ENCODE data around the gene CHRNB2. TPM values are rescaled to one million over a fixed set of nuclear protein-coding genes. Genes with fewer than 3 reads are reported as not detected.
A peak's percentile ranks its signal among the peaks of the same experiment; 100 is the strongest.

CHRNB2 gene
- total and polyA plus RNA-seq, 9 of the 15 experiments (the other 6 are each of a cell fraction or from before 2014, with no cell fraction given) = 0.01 TPM; not detected in 8

DNA sequence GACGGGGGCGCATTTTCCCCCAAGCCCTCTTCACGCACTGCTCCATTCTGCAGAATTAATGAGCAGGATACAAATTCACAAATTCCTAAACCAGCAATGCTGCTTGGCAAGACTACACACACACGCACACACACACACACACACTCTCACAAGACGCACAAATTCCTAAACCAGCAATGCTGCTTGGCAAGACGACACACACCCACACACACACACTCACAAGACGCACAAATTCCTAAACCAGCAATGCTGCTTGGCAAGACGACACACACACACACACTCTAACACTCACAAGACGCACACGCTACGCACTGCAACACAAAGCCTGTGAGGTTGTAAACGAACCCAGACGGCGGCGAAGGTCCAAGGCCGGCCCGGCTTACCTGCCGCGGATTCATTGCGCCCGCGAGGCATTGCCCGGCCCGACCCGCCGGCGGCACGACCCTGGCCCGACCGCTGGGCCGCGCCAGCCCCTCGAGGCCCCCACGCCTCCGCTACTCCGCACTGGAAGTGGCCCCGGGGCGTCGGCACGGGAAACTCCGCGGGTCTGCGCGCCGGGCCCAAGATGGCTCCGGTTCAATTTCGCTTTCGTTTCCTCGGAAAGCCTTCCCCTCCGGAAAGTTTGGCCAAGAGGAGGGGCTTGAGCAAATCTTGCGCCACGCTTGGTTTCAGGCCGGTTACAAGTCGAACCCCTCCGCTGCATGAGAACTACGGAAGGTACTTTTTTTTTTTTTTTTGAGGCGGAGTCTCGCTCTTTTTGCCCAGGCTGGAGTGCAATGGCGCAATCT, 40.2 kb downstream of the CHRNB2 start, which contains the start of gene ADAR (continued):
- peak; percentile 35 for TF ChIP-seq CTCFL (IDR thresholded peaks at IDR 0.05; ENCODE audit: borderline replicate concordance, insufficient read depth, low read depth, low read length, poor library complexity, severe bottlenecking)
- peak; percentile 41 for TF ChIP-seq FIP1L1 (IDR thresholded peaks at IDR 0.05; ENCODE audit: low read depth, low read length, poor library complexity, severe bottlenecking)
- TF ChIP-seq, protein P1, sequence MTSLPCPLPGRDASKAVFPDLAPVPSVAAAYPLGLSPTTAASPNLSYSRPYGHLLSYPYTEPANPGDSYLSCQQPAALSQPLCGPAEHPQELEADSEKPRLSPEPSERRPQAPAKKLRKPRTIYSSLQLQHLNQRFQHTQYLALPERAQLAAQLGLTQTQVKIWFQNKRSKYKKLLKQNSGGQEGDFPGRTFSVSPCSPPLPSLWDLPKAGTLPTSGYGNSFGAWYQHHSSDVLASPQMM (CRISPR knock-in tag; IDR thresholded peaks at IDR 0.05) = no peak
